ENCODE measurements around the gene AXDND1.
"Not testable (repeated sequence)": the region's sequence is repeated elsewhere in the genome, so short reads cannot be mapped to it uniquely, and the experiment has no call there.

DNA sequence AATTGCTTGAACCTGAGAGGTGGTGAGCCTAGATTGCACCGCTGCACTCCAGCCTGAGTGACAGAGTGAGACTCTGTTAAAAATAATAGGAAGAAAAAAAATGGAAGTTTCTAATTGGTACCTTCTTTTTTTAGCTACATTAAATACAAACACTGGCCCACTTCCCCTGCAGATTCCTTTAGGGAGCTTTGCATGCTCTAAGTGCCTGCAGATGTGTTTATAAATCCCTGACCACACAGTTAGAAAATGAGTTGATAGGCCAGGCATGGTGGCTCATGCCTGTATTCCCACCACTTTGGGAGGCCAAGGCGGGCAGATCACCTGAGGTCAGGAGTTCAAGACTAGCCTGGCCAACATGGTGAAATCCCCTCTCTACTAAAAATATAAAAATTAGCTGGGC lies 4.1 kb upstream of the AXDND1 start:
- TF ChIP-seq, protein P1, sequence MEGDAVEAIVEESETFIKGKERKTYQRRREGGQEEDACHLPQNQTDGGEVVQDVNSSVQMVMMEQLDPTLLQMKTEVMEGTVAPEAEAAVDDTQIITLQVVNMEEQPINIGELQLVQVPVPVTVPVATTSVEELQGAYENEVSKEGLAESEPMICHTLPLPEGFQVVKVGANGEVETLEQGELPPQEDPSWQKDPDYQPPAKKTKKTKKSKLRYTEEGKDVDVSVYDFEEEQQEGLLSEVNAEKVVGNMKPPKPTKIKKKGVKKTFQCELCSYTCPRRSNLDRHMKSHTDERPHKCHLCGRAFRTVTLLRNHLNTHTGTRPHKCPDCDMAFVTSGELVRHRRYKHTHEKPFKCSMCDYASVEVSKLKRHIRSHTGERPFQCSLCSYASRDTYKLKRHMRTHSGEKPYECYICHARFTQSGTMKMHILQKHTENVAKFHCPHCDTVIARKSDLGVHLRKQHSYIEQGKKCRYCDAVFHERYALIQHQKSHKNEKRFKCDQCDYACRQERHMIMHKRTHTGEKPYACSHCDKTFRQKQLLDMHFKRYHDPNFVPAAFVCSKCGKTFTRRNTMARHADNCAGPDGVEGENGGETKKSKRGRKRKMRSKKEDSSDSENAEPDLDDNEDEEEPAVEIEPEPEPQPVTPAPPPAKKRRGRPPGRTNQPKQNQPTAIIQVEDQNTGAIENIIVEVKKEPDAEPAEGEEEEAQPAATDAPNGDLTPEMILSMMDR (optimal IDR thresholded peaks at IDR 0.05 in 1 of 3, IDR thresholded peaks at IDR 0.05 in 1 of 3, conservative IDR thresholded peaks at IDR 0.05 in 1 of 3; ENCODE audit: extremely low read depth in 1 of 3, insufficient read depth in 2 of 3, low read length in 3 of 3), result not testable (repeated sequence)
- not testable (repeated sequence) for TF ChIP-seq EZH2 (IDR thresholded peaks at IDR 0.05; ENCODE audit: low read length)

Measured in keratinocyte (primary cell).